Measurements from ENCODE around the gene TBC1D22A. TPM values are rescaled to one million over a fixed set of nuclear protein-coding genes. Genes with fewer than 3 reads are reported as not detected.

The TBC1D22A gene
- total RNA-seq, 1 donor from 2014 or later, result 87.8 TPM

- no peak overlapping the region for H3K4me3 ChIP-seq
- DNase-seq (ENCODE audit: low spot score in 2 of 2), result no peak
- no peaks in the 10 kb centered on the region for H3K36me3 ChIP-seq
- H3K27me3 ChIP-seq, result no peaks in the 10 kb centered on the region
- intact Hi-C loops (cut with DNase I), result no loop called here
- H3K27ac ChIP-seq, result no peak overlapping the region
- TF ChIP-seq CTCF (IDR thresholded peaks at IDR 0.05), result no peak
- H3K9me3 ChIP-seq, result no peaks in the 10 kb centered on the region
- H3K4me1 ChIP-seq, result no peaks in the 10 kb centered on the region
These were observed 360.1 kb downstream of the TBC1D22A start for GRCh38 chr22:47122441-47123000.

DNA sequence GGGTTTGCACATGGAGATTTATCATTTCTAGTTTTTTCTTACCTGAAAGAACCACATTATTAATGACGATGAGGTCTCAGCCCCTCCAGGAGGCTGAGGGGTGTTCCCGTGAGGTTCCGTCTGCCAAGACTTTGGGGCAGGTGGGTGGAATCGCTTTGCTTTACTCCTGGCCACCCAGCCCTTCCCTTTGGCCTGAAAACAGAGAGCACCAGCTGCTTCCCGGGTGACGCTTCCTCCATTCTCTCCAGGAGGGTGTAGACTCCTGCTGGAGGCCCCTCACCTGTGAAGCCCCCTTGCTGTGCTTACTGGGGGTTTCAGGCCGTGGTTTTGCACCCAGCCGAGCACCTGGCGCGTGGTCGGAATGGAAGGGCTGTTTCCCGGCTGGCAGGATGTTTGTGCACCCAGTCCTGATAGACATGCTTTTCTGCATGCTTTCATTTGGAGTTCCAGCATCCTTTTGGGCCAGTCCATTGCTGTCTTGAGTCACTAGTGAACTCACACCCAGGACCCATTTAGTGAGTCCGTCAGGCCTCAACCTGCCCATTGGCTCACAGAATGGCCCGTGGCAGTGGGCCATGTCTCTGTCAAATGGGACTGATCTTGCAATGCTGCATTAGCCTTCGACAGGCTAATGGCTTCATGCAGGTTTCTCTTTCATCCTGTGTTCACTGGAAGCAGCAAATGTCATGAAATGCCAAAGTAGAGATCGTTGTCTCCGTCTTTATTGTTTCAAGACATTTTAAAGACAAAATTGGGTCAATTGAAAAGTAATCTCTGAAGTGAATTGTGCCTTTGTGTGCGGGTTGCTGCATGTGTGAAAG lies 360.8 kb downstream of the TBC1D22A start:
- Histone ChIP-seq H3K9me3 (no peaks in the 10 kb centered on the region), H3K27me3 (no peaks in the 10 kb centered on the region), H3K4me1 (no peaks in the 10 kb centered on the region), H3K4me3 (no peak overlapping the region), H3K27ac (no peak overlapping the region), H3K36me3 (no peaks in the 10 kb centered on the region)
- TF ChIP-seq CTCF (IDR thresholded peaks at IDR 0.05), result no peak
- intact Hi-C loops (cut with DNase I), result no loop called here
- no peak for DNase-seq (ENCODE audit: low spot score in 2 of 2)

GRCh38 chr22:47123827-47124442 lies 361.5 kb downstream of the TBC1D22A start:
- no peaks in the 10 kb centered on the region for H3K36me3 ChIP-seq
- H3K27ac ChIP-seq, result no peak overlapping the region
- no peaks in the 10 kb centered on the region for H3K4me1 ChIP-seq
- DNase-seq (ENCODE audit: low spot score in 2 of 2), result no peak
- no peak for TF ChIP-seq CTCF (IDR thresholded peaks at IDR 0.05)
- H3K27me3 ChIP-seq, result no peaks in the 10 kb centered on the region
- intact Hi-C loops (cut with DNase I), result no loop called here
- H3K9me3 ChIP-seq, result no peaks in the 10 kb centered on the region
- H3K4me3 ChIP-seq, result no peak overlapping the region

- H3K36me3 ChIP-seq, result no peaks in the 10 kb centered on the region
- H3K27ac ChIP-seq, result no peak overlapping the region
- no peaks in the 10 kb centered on the region for H3K4me1 ChIP-seq
- H3K9me3 ChIP-seq, result no peaks in the 10 kb centered on the region
- intact Hi-C loops (cut with DNase I), result no loop called here
- DNase-seq (ENCODE audit: low spot score in 2 of 2), result no peak
- TF ChIP-seq CTCF (IDR thresholded peaks at IDR 0.05), result no peak
- no peaks in the 10 kb centered on the region for H3K27me3 ChIP-seq
- H3K4me3 ChIP-seq, result no peak overlapping the region
These were observed 362.0 kb downstream of the TBC1D22A start for GRCh38 chr22:47124451-47124881.

DNA sequence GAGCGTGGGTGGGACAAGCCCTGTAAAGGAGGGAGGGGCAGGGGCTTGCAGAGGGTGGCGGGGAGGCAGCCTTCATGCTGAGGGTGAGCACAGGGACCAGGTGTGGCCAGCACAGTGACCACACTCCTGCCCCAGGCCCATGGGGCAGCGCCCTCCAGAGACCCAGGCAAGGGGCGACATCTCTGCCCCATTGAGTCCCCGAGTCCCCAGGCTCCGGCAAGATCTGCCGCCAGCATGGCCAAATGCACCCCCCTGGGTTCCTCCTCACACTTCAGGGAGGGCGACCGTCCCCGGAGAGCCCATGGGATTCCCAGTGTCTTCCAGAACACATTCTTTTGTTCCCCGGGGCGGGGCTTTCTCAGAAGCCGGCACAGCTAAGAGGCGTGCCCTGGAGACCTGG lies 362.5 kb downstream of the TBC1D22A start:
- Histone ChIP-seq H3K27me3 (no peaks in the 10 kb centered on the region), H3K27ac (no peak overlapping the region), H3K36me3 (no peaks in the 10 kb centered on the region), H3K4me1 (no peaks in the 10 kb centered on the region), H3K9me3 (no peaks in the 10 kb centered on the region), H3K4me3 (no peak overlapping the region)
- no peak for DNase-seq (ENCODE audit: low spot score in 2 of 2)
- no peak for TF ChIP-seq CTCF (IDR thresholded peaks at IDR 0.05)
- intact Hi-C loops (cut with DNase I), result no loop called here

All from ascending aorta (tissue), 2 donors.